SK-N-SH treated with all-trans-retinoic acid at 6 μM for 48 hours (cell line): Measurements from ENCODE around the gene KRTAP5-2.
"Not testable (repeated sequence)": the region's sequence is repeated elsewhere in the genome, so short reads cannot be mapped to it uniquely, and the experiment has no call there.

Source experiments
- ARNTL ChIP-seq: fragments of 450-650 bp; formaldehyde crosslinking; IDR thresholded peaks from 2 replicates; pipeline ENCODE4 v1.5.0; 2020; ENCODE audit warnings: low read depth, mild to moderate bottlenecking, moderate library complexity, borderline replicate concordance
- CREB5 ChIP-seq: fragments of 250-450 bp; sonication (Bioruptor Pico); IDR thresholded peaks from 2 replicates; pipeline ENCODE4 v1.5.1; 2020; ENCODE audit warnings: low read depth, mild to moderate bottlenecking, moderate library complexity
- GLIS3 ChIP-seq: fragments of 250-450 bp; sonication (Bioruptor Pico); IDR thresholded peaks from 2 replicates; pipeline ENCODE4 v1.5.0; 2020; ENCODE audit warnings: mild to moderate bottlenecking, moderate library complexity
- RARB ChIP-seq: fragments of 250-450 bp; sonication (Bioruptor Pico); IDR thresholded peaks from 2 replicates; pipeline ENCODE4 v1.8.0; 2021; ENCODE audit warnings: mild to moderate bottlenecking, moderate library complexity
- TSHZ2 ChIP-seq: fragments of 250-450 bp; sonication (Bioruptor Pico); IDR thresholded peaks from 2 replicates; pipeline ENCODE4 v1.5.0; 2020; ENCODE audit warnings: mild to moderate bottlenecking, moderate library complexity
- ZNF8 ChIP-seq: fragments of 450-650 bp; formaldehyde crosslinking; IDR thresholded peaks from 2 replicates; pipeline ENCODE4 v1.5.0; 2020; ENCODE audit warnings: mild to moderate bottlenecking, moderate library complexity

GRCh38 chr11:1598406-1598805 lies 312 bp upstream of the KRTAP5-2 start:
- TF ChIP-seq CREB5; ARNTL (CRISPR knock-in tag); GLIS3 (CRISPR knock-in tag); RARB; TSHZ2; ZNF8 (CRISPR knock-in tag): not testable (repeated sequence)
